Mesenchymal stem cell (in vitro differentiated cells and primary cell): ENCODE data around the gene RWDD3.

Experiments
- DNase-seq: peaks from one replicate; pipeline ENCODE4 v3.0.0-alpha.2; 2013
- H2AFZ ChIP-seq: one replicate; pipeline ENCODE4 v1.6.1; 2013; ENCODE audit warnings: low read depth, mild to moderate bottlenecking, control low read depth, inconsistent platforms, low read length, moderate library complexity
- H2AK5ac ChIP-seq: 2 replicates; pipeline ENCODE4 v1.6.1; 2013; ENCODE audit warnings: low read length, moderate library complexity, mild to moderate bottlenecking, inconsistent platforms; ENCODE audit not compliant: severe bottlenecking
- H2BK120ac ChIP-seq: one replicate; pipeline ENCODE4 v1.6.1; 2013; ENCODE audit warnings: low read depth, mild to moderate bottlenecking, inconsistent platforms, low read length, moderate library complexity
- H2BK12ac ChIP-seq, 2 experiments: one replicate each; pipeline ENCODE4 v1.6.1; 2013; ENCODE audit warnings: inconsistent platforms in 2 of 2, low read length in 2 of 2, mild to moderate bottlenecking in 2 of 2, moderate library complexity in 2 of 2, control low read depth in 1 of 2
- H2BK15ac ChIP-seq: one replicate; pipeline ENCODE4 v1.6.1; 2013; ENCODE audit warnings: mild to moderate bottlenecking, low read depth, inconsistent platforms; ENCODE audit not compliant: poor library complexity, severe bottlenecking
- H2BK5ac ChIP-seq: 2 replicates; pipeline ENCODE4 v1.6.1; 2013; ENCODE audit warnings: low read depth, mild to moderate bottlenecking, low read length, control low read depth, inconsistent platforms; ENCODE audit not compliant: poor library complexity, severe bottlenecking
- H3K14ac ChIP-seq, 2 experiments: one replicate each; pipeline ENCODE4 v1.6.1; 2013; ENCODE audit warnings: inconsistent platforms in 2 of 2, low read length in 2 of 2, control low read depth in 1 of 2, mild to moderate bottlenecking in 1 of 2, moderate library complexity in 1 of 2
- H3K18ac ChIP-seq, 2 experiments: one replicate each; pipeline ENCODE4 v1.6.1; 2013; ENCODE audit warnings: inconsistent platforms in 2 of 2, low read length in 2 of 2, control low read depth in 1 of 2, low read depth in 1 of 2, mild to moderate bottlenecking in 1 of 2
- H3K23ac ChIP-seq, 2 experiments: one replicate each; pipeline ENCODE4 v1.6.1; 2013; ENCODE audit warnings: inconsistent platforms in 2 of 2, low read length in 2 of 2, mild to moderate bottlenecking in 2 of 2, moderate library complexity in 2 of 2, control low read depth in 1 of 2
- H3K27ac ChIP-seq: 2 replicates; pipeline ENCODE4 v1.5.1; 2013; ENCODE audit warnings: mild to moderate bottlenecking, moderate library complexity, low read length, control low read depth, inconsistent platforms; ENCODE audit not compliant: poor library complexity, severe bottlenecking
- H3K27me3 ChIP-seq, 2 experiments: 2 replicates each; pipeline versions ENCODE4 v1.6.1 to v1.7.0; 2013; ENCODE audit warnings: low read length in 2 of 2, mild to moderate bottlenecking in 2 of 2, moderate library complexity in 2 of 2, control low read depth in 1 of 2, inconsistent platforms in 1 of 2; ENCODE audit not compliant: control insufficient read depth in 1 of 2, insufficient read depth in 1 of 2
- H3K36me3 ChIP-seq, 2 experiments: 2 replicates each; pipeline versions ENCODE4 v1.6.1 to v1.7.0; 2013; ENCODE audit warnings: low read length in 2 of 2, control low read depth in 1 of 2, inconsistent platforms in 1 of 2, low read depth in 1 of 2, mild to moderate bottlenecking in 1 of 2; ENCODE audit not compliant: insufficient read depth in 2 of 2, control insufficient read depth in 1 of 2
- H3K4ac ChIP-seq, 2 experiments: one replicate each; pipeline ENCODE4 v1.6.1; 2013; ENCODE audit warnings: inconsistent platforms in 2 of 2, low read length in 2 of 2, mild to moderate bottlenecking in 2 of 2, moderate library complexity in 2 of 2, control low read depth in 1 of 2, low read depth in 1 of 2
- H3K4me1 ChIP-seq: 2 replicates; pipeline ENCODE4 v1.6.1; 2013; ENCODE audit warnings: low read depth, low read length, control low read depth; ENCODE audit not compliant: control insufficient read depth, insufficient read depth
- H3K4me2 ChIP-seq: 2 replicates; pipeline ENCODE4 v1.6.1; 2013; ENCODE audit warnings: low read length, mild to moderate bottlenecking, inconsistent platforms; ENCODE audit not compliant: poor library complexity, severe bottlenecking
- H3K4me3 ChIP-seq, 2 experiments: 2 replicates each; pipeline versions ENCODE4 v1.5.1 to v1.7.0; 2013; ENCODE audit warnings: low read length in 2 of 2, mild to moderate bottlenecking in 2 of 2, control low read depth in 1 of 2, low read depth in 1 of 2; ENCODE audit not compliant: insufficient read depth in 1 of 2
- H3K79me1 ChIP-seq: replicated peaks from 2 replicates; pipeline ENCODE4 v1.6.1; 2013; ENCODE audit warnings: mild to moderate bottlenecking, control low read depth, low read length, inconsistent platforms; ENCODE audit not compliant: poor library complexity, severe bottlenecking
- H3K9ac ChIP-seq: 2 replicates; pipeline ENCODE4 v1.7.0; 2013; ENCODE audit warnings: mild to moderate bottlenecking, low read length, moderate library complexity
- H3K9me3 ChIP-seq: 2 replicates; pipeline ENCODE4 v1.7.0; 2013; ENCODE audit warnings: mild to moderate bottlenecking, low read length; ENCODE audit not compliant: control insufficient read depth
- H4K8ac ChIP-seq: one replicate; pipeline ENCODE4 v1.6.1; 2013; ENCODE audit warnings: inconsistent platforms, mild to moderate bottlenecking, low read length, moderate library complexity
- H4K91ac ChIP-seq: one replicate; pipeline ENCODE4 v1.6.1; 2013; ENCODE audit warnings: mild to moderate bottlenecking, low read length, inconsistent platforms
- WGBS: methylation state at CpG from one replicate; pipeline ENCODE4 v1.1.7; 2013; ENCODE audit warnings: mixed read lengths; 5-methylcytosine and 5-hydroxymethylcytosine counted together

Gene RWDD3

GRCh38 chr1:95286479-95286878 is 52.5 kb downstream of the RWDD3 start:
- no peak overlapping the region for H2BK12ac ChIP-seq
- H3K4me1 ChIP-seq, result no peaks in the 10 kb centered on the region
- no peak overlapping the region for H4K91ac ChIP-seq
- no peak overlapping the region for H3K27ac ChIP-seq
- H2AFZ ChIP-seq, result no peak overlapping the region
- no peak overlapping the region for H3K14ac ChIP-seq
- no peak overlapping the region for H2BK120ac ChIP-seq
- no peak overlapping the region for H3K23ac ChIP-seq
- no peaks in the 10 kb centered on the region for H3K9me3 ChIP-seq
- H3K79me1 ChIP-seq, result no peaks in the 10 kb centered on the region
- no peak for DNase-seq
- WGBS, result 73% methylated on average over 4 of the region's 5 CpGs
- no peak overlapping the region for H2BK15ac ChIP-seq
- H3K9ac ChIP-seq, result no peak overlapping the region
- H3K4ac ChIP-seq, result no peak overlapping the region
- no peak overlapping the region for H2BK5ac ChIP-seq
- H3K4me3 ChIP-seq, result no peak overlapping the region
- no peaks in the 10 kb centered on the region for H3K27me3 ChIP-seq
- H2AK5ac ChIP-seq, result no peak overlapping the region
- no peaks in the 10 kb centered on the region for H3K36me3 ChIP-seq
- H3K18ac ChIP-seq, result no peak overlapping the region
- H3K4me2 ChIP-seq, result no peak overlapping the region
- no peak overlapping the region for H4K8ac ChIP-seq

GRCh38 chr1:95287081-95287480 is 53.1 kb downstream of the RWDD3 start:
- Histone ChIP-seq H2BK12ac (no peak overlapping the region), H2AFZ (no peak overlapping the region), H2BK120ac (no peak overlapping the region), H3K79me1 (no peaks in the 10 kb centered on the region), H3K4me2 (no peak overlapping the region), H2BK5ac (no peak overlapping the region), H3K9me3 (no peaks in the 10 kb centered on the region), H3K9ac (no peak overlapping the region), H4K8ac (no peak overlapping the region), H3K4ac (no peak overlapping the region), H3K27me3 (no peaks in the 10 kb centered on the region), H3K14ac (no peak overlapping the region), H3K27ac (no peak overlapping the region), H3K4me3 (no peak overlapping the region), H2BK15ac (no peak overlapping the region), H2AK5ac (no peak overlapping the region), H4K91ac (no peak overlapping the region), H3K18ac (no peak overlapping the region), H3K4me1 (no peaks in the 10 kb centered on the region), H3K36me3 (no peaks in the 10 kb centered on the region), H3K23ac (no peak overlapping the region)
- WGBS, result 98% methylated on average over 1 of the region's 2 CpGs
- no peak for DNase-seq

- no peak overlapping the region for H2AFZ ChIP-seq
- no peaks in the 10 kb centered on the region for H3K9me3 ChIP-seq
- no peak overlapping the region for H2BK12ac ChIP-seq
- H4K8ac ChIP-seq, result no peak overlapping the region
- H3K36me3 ChIP-seq, result no peaks in the 10 kb centered on the region
- H3K4me2 ChIP-seq, result no peak overlapping the region
- no peak for DNase-seq
- H2BK120ac ChIP-seq, result no peak overlapping the region
- WGBS, result 86% methylated on average over 1 of the region's 2 CpGs
- no peaks in the 10 kb centered on the region for H3K27me3 ChIP-seq
- H2BK5ac ChIP-seq, result no peak overlapping the region
- H2BK15ac ChIP-seq, result no peak overlapping the region
- no peak overlapping the region for H3K9ac ChIP-seq
- H2AK5ac ChIP-seq, result no peak overlapping the region
- no peak overlapping the region for H3K23ac ChIP-seq
- no peak overlapping the region for H3K4me3 ChIP-seq
- H3K14ac ChIP-seq, result no peak overlapping the region
- no peaks in the 10 kb centered on the region for H3K4me1 ChIP-seq
- H3K4ac ChIP-seq, result no peak overlapping the region
- no peak overlapping the region for H3K27ac ChIP-seq
- no peaks in the 10 kb centered on the region for H3K79me1 ChIP-seq
- H3K18ac ChIP-seq, result no peak overlapping the region
- no peak overlapping the region for H4K91ac ChIP-seq
Measured at GRCh38 chr1:95287825-95288224, 53.8 kb downstream of the RWDD3 start.
